Upper lobe of left lung (tissue), 6 donors: Measurements from ENCODE around the gene LYRM4. TPM values are rescaled to one million over a fixed set of nuclear protein-coding genes. Genes with fewer than 3 reads are reported as not detected.

ENCODE experiments used
- ATAC-seq, 2 donors: fragments of 200-7000 bp; cut with Tn5 transposase; one replicate each; pipeline ENCODE4 v1.9.1; 2022; ENCODE audit warnings: mild to moderate bottlenecking in 2 of 2, moderate library complexity in 2 of 2; ENCODE audit not compliant: low FRiP score in 2 of 2
- DNase-seq, 2 donors: peaks; one replicate each; pipeline ENCODE4 v3.0.0-alpha.2; 2019 to 2020
- H3K27ac ChIP-seq, 4 donors: fragments of 200-600 bp; sonication (generic); one replicate each; pipeline ENCODE4 v1.5.1; 2016 to 2019
- H3K27me3 ChIP-seq, 4 donors: fragments of 200-600 bp; sonication (generic); one replicate each; pipeline ENCODE4 v1.5.1; 2017 to 2019
- H3K36me3 ChIP-seq, 4 donors: fragments of 200-600 bp; sonication (generic); one replicate each; pipeline ENCODE4 v1.5.1; 2016 to 2019
- H3K4me1 ChIP-seq, 4 donors: fragments of 200-600 bp; sonication (generic); one replicate each; pipeline ENCODE4 v1.5.1; 2018 to 2019
- H3K4me3 ChIP-seq, 4 donors: fragments of 200-600 bp; sonication (generic); one replicate each; pipeline ENCODE4 v1.5.1; 2017 to 2019; ENCODE audit warnings: mild to moderate bottlenecking in 2 of 4, moderate library complexity in 1 of 4
- H3K9me3 ChIP-seq, 4 donors: fragments of 200-600 bp; sonication (generic); one replicate each; pipeline ENCODE4 v1.5.1; 2018 to 2019
- CTCF ChIP-seq, 6 experiments: fragments of 450-650 bp in 4 of 6; fragments of 200-600 bp in 2 of 6; sonication (generic) in 2 of 6; IDR thresholded peaks; one replicate each; pipeline ENCODE4 v1.5.1; 2016 to 2019; ENCODE audit warnings: antibody characterized with exemption in 6 of 6
- EP300 ChIP-seq, 4 donors: sonication (generic); formaldehyde crosslinking; IDR thresholded peaks; one replicate each; pipeline ENCODE4 v1.5.1; 2017; ENCODE audit warnings: antibody characterized with exemption in 4 of 4, control low read depth in 2 of 4
- POLR2A ChIP-seq, 4 donors: fragments of 450-650 bp; IDR thresholded peaks; one replicate each; pipeline ENCODE4 v1.5.1; 2016 to 2017; ENCODE audit warnings: antibody characterized with exemption in 4 of 4, mild to moderate bottlenecking in 2 of 4
- POLR2AphosphoS5 ChIP-seq, 2 donors: sonication (generic); formaldehyde crosslinking; IDR thresholded peaks; one replicate each; pipeline ENCODE4 v1.5.1; 2017; ENCODE audit warnings: antibody characterized with exemption in 2 of 2
- WGBS, 2 donors: methylation state at CpG; one replicate each; pipeline ENCODE4 v1.1.5; 2017 to 2018; 5-methylcytosine and 5-hydroxymethylcytosine counted together
- total RNA-seq, 6 donors: library from RNA; depleted of rRNA in 4 of 6; stranded (reverse); fragments of >200 nt in 4 of 6; gene quantifications; one replicate each; pipeline versions ENCODE4 v1.1.0 to v1.2.1, GENCODE V29; 2016 to 2021
- donor health status: DM: no; HTN: no; CAD: no; lungs with moderate emphysema.
- donor health status: DM: no; HTN: yes; CAD: no; lungs with severe emphysema.

The LYRM4 gene
- total RNA-seq, 6 donors from 2014 or later: 5.8 to 24.1 (median 15.9) TPM

- no peak overlapping the region for H3K27ac ChIP-seq
- TF ChIP-seq CTCF (IDR thresholded peaks at IDR 0.05) (no peak), POLR2A (IDR thresholded peaks at IDR 0.05) (no peak), EP300 (IDR thresholded peaks at IDR 0.05) (no peak), POLR2AphosphoS5 (IDR thresholded peaks at IDR 0.05) (no peak)
- no peaks in the 10 kb centered on the region for H3K36me3 ChIP-seq
- ATAC-seq: no peak
- peaks cover 0 to 3% (median under 1%) of the 10 kb centered on the region in 4 donors for H3K4me1 ChIP-seq
- H3K27me3 ChIP-seq: no peaks in the 10 kb centered on the region
- DNase-seq: no peak
- no peak overlapping the region for H3K4me3 ChIP-seq
- WGBS, 2 donors: 85 to 92% methylated on average over 8 of the region's 8 CpGs
- H3K9me3 ChIP-seq: no peaks in the 10 kb centered on the region
Observed at GRCh38 chr6:5127106-5127687, 133.6 kb downstream of the LYRM4 start.

- Histone ChIP-seq H3K27me3 (no peaks in the 10 kb centered on the region), H3K9me3 (no peaks in the 10 kb centered on the region), H3K36me3 (no peaks in the 10 kb centered on the region), H3K4me1 (no peaks in the 10 kb centered on the region), H3K4me3 (no peak overlapping the region), H3K27ac (no peak overlapping the region)
- DNase-seq (no peak), ATAC-seq (no peak)
- 53 to 67% methylated on average over 3 to 4 of the region's 4 CpGs for WGBS, 2 donors
- TF ChIP-seq CTCF (IDR thresholded peaks at IDR 0.05) (no peak), POLR2AphosphoS5 (IDR thresholded peaks at IDR 0.05) (no peak), POLR2A (IDR thresholded peaks at IDR 0.05) (no peak)
Observed at GRCh38 chr6:5126214-5126613, 134.5 kb downstream of the LYRM4 start.

- no peak for ATAC-seq
- Histone ChIP-seq H3K4me3 (no peak overlapping the region), H3K36me3 (no peaks in the 10 kb centered on the region), H3K4me1 (no peaks in the 10 kb centered on the region), H3K27ac (no peak overlapping the region), H3K9me3 (no peaks in the 10 kb centered on the region), H3K27me3 (no peaks in the 10 kb centered on the region)
- TF ChIP-seq POLR2AphosphoS5 (IDR thresholded peaks at IDR 0.05) (no peak), POLR2A (IDR thresholded peaks at IDR 0.05) (no peak), CTCF (IDR thresholded peaks at IDR 0.05) (no peak)
- no peak for DNase-seq
- 85 to 88% methylated on average over 7 to 11 of the region's 11 CpGs for WGBS, 2 donors
Observed at GRCh38 chr6:5125152-5126006, 135.4 kb downstream of the LYRM4 start.

- peak in 1 of 2 donors; percentile 46 for DNase-seq
- Histone ChIP-seq H3K4me3 (no peak overlapping the region), H3K27me3 (no peaks in the 10 kb centered on the region), H3K4me1 (no peaks in the 10 kb centered on the region), H3K9me3 (no peaks in the 10 kb centered on the region), H3K36me3 (no peaks in the 10 kb centered on the region), H3K27ac (no peak overlapping the region)
- TF ChIP-seq EP300 (IDR thresholded peaks at IDR 0.05) (no peak), POLR2AphosphoS5 (IDR thresholded peaks at IDR 0.05) (no peak), CTCF (IDR thresholded peaks at IDR 0.05) (no peak), POLR2A (IDR thresholded peaks at IDR 0.05) (no peak)
- 94% methylated on average over 8 of the region's 8 CpGs for WGBS, 2 donors
- no peak for ATAC-seq
Observed at GRCh38 chr6:5124526-5124925, 136.2 kb downstream of the LYRM4 start.
